Peyer's patch (tissue), 4 donors: Measurements from ENCODE around the gene MFAP5.
"Not testable (repeated sequence)": the region's sequence is repeated elsewhere in the genome, so short reads cannot be mapped to it uniquely, and the experiment has no call there.

ENCODE experiments used
- POLR2A ChIP-seq, 2 donors: fragments of 450-650 bp; IDR thresholded peaks; one replicate each; pipeline ENCODE4 v1.5.1; 2017; ENCODE audit warnings: antibody characterized with exemption in 2 of 2, mild to moderate bottlenecking in 2 of 2, moderate library complexity in 2 of 2
- TF ChIP-seq, protein P1 (sequence below), 6 experiments: fragments of 450-650 bp in 4 of 6; fragments of 200-600 bp in 2 of 6; sonication (generic) in 1 of 6; IDR thresholded peaks; one replicate each; pipeline ENCODE4 v1.5.1; 2017 to 2019; ENCODE audit warnings: antibody characterized with exemption in 6 of 6, mild to moderate bottlenecking in 3 of 6, moderate library complexity in 1 of 6

GRCh38 chr12:8624750-8625149, 37.9 kb downstream of the MFAP5 start:
- TF ChIP-seq, protein P1, sequence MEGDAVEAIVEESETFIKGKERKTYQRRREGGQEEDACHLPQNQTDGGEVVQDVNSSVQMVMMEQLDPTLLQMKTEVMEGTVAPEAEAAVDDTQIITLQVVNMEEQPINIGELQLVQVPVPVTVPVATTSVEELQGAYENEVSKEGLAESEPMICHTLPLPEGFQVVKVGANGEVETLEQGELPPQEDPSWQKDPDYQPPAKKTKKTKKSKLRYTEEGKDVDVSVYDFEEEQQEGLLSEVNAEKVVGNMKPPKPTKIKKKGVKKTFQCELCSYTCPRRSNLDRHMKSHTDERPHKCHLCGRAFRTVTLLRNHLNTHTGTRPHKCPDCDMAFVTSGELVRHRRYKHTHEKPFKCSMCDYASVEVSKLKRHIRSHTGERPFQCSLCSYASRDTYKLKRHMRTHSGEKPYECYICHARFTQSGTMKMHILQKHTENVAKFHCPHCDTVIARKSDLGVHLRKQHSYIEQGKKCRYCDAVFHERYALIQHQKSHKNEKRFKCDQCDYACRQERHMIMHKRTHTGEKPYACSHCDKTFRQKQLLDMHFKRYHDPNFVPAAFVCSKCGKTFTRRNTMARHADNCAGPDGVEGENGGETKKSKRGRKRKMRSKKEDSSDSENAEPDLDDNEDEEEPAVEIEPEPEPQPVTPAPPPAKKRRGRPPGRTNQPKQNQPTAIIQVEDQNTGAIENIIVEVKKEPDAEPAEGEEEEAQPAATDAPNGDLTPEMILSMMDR (IDR thresholded peaks at IDR 0.05): not testable (repeated sequence)
- TF ChIP-seq POLR2A (IDR thresholded peaks at IDR 0.05): not testable (repeated sequence)
